ENCODE data around the gene STX4.

STX4 gene

DNA sequence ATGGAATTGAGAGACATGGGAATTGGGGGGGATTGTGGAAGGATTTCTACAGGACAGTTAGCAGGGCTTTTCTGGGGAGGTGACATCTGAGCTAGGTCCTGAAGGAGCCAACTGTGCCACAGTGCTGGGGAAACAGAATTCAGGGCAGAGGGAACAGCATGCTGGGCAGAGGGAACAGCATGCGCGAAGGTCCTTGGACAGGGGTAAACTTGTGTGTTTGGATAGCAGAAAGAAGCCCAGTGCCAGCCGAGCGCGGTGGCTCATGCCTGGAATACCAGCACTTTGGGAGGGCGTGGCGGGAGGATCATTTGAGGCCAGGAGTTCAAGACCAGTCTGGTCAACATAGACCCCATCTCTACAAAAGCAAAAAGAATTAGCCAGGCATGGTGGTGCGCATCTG lies 26.8 kb upstream of the STX4 start:
- H3K9me3 ChIP-seq (ENCODE audit: low read length): no peaks in the 10 kb centered on the region
- no peaks in the 10 kb centered on the region for H3F3A ChIP-seq (ENCODE audit: insufficient read depth, low read length)
- no peaks in the 10 kb centered on the region for H3K4me1 ChIP-seq (ENCODE audit: insufficient read depth, low read length, severe bottlenecking)
- no peak overlapping the region for H3K9ac ChIP-seq (ENCODE audit: low read length)
- no peaks in the 10 kb centered on the region for H3K36me3 ChIP-seq (ENCODE audit: insufficient read depth, low read length)
- TF ChIP-seq, protein P1, sequence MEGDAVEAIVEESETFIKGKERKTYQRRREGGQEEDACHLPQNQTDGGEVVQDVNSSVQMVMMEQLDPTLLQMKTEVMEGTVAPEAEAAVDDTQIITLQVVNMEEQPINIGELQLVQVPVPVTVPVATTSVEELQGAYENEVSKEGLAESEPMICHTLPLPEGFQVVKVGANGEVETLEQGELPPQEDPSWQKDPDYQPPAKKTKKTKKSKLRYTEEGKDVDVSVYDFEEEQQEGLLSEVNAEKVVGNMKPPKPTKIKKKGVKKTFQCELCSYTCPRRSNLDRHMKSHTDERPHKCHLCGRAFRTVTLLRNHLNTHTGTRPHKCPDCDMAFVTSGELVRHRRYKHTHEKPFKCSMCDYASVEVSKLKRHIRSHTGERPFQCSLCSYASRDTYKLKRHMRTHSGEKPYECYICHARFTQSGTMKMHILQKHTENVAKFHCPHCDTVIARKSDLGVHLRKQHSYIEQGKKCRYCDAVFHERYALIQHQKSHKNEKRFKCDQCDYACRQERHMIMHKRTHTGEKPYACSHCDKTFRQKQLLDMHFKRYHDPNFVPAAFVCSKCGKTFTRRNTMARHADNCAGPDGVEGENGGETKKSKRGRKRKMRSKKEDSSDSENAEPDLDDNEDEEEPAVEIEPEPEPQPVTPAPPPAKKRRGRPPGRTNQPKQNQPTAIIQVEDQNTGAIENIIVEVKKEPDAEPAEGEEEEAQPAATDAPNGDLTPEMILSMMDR (IDR thresholded peaks at IDR 0.05; ENCODE audit: low read length): no peak
- no peak for TF ChIP-seq EZH2 (IDR thresholded peaks at IDR 0.05; ENCODE audit: borderline replicate concordance, low read length)
- no peaks in the 10 kb centered on the region for H3K9me2 ChIP-seq (ENCODE audit: low read depth, low read length)
- no peaks in the 10 kb centered on the region for H4K20me1 ChIP-seq (ENCODE audit: insufficient read depth, low read length)
- H3K27ac ChIP-seq (ENCODE audit: low read depth, low read length, poor library complexity, severe bottlenecking): no peak overlapping the region
- H3K79me2 ChIP-seq (ENCODE audit: insufficient read depth, low read length): no peaks in the 10 kb centered on the region
- H2AFZ ChIP-seq (ENCODE audit: low read length): no peak overlapping the region
- H3K4me3 ChIP-seq (ENCODE audit: low read depth, low read length, poor library complexity, severe bottlenecking): no peak overlapping the region
- H3K4me2 ChIP-seq (ENCODE audit: low read length): no peak overlapping the region
- peaks cover 17% of the 10 kb centered on the region; the same call in 1 of the 2 replicates for H3K27me3 ChIP-seq (ENCODE audit: insufficient read depth, low read length)

DNA sequence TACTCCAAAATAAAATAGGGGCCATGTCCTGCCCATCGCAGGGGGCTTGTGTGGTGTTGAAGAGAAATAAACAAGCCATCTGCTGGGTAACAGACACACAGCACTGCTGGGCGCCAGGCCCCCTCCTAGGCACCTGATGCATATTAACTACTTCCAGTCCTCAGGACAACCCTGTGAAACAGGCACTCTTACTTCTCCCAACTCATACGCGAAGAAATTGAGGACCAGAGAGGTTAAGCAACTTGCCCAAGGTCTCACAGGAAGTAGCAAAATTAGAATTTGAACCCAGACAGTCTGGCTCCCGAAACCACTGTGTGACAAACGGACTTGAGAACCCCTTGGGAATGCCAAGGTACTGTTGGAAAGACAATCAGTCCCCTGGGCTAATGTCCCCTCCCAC lies 25.7 kb upstream of the STX4 start:
- no peaks in the 10 kb centered on the region for H3K36me3 ChIP-seq (ENCODE audit: insufficient read depth, low read length)
- H3K4me3 ChIP-seq (ENCODE audit: low read depth, low read length, poor library complexity, severe bottlenecking): no peak overlapping the region
- no peaks in the 10 kb centered on the region for H3K9me2 ChIP-seq (ENCODE audit: low read depth, low read length)
- no peak overlapping the region for H3K9ac ChIP-seq (ENCODE audit: low read length)
- no peak overlapping the region for H2AFZ ChIP-seq (ENCODE audit: low read length)
- H3F3A ChIP-seq (ENCODE audit: insufficient read depth, low read length): no peaks in the 10 kb centered on the region
- peaks cover 17% of the 10 kb centered on the region; the same call in 1 of the 2 replicates for H3K27me3 ChIP-seq (ENCODE audit: insufficient read depth, low read length)
- no peaks in the 10 kb centered on the region for H3K4me1 ChIP-seq (ENCODE audit: insufficient read depth, low read length, severe bottlenecking)
- H3K4me2 ChIP-seq (ENCODE audit: low read length): no peak overlapping the region
- H3K27ac ChIP-seq (ENCODE audit: low read depth, low read length, poor library complexity, severe bottlenecking): no peak overlapping the region
- no peak for TF ChIP-seq EZH2 (IDR thresholded peaks at IDR 0.05; ENCODE audit: borderline replicate concordance, low read length)
- TF ChIP-seq, protein P1 (IDR thresholded peaks at IDR 0.05; ENCODE audit: low read length): no peak
- no peaks in the 10 kb centered on the region for H3K9me3 ChIP-seq (ENCODE audit: low read length)
- H3K79me2 ChIP-seq (ENCODE audit: insufficient read depth, low read length): no peaks in the 10 kb centered on the region
- H4K20me1 ChIP-seq (ENCODE audit: insufficient read depth, low read length): no peaks in the 10 kb centered on the region

DNA sequence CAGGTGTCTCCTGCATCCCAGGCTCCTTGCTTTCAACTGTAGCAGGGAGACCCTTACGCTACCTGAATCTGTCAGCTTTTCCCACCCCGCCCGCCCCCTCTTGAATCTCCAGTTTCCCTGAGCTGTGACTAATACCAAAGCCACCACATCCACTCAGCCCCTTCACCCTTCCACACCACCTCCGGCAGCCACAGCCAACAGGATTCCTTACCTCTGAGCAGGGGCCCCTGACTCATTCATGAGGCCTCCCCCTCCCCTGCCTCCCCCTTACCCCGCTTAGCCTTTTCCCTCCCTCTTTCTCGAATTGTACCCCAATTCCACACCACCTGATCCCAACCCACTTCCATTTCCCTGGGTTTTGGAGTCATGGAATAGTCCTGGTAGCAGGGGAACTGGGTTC lies 25.2 kb upstream of the STX4 start:
- Histone ChIP-seq H3K4me3 (ENCODE audit: low read depth, low read length, poor library complexity, severe bottlenecking) (no peak overlapping the region), H3K79me2 (ENCODE audit: insufficient read depth, low read length) (no peaks in the 10 kb centered on the region), H3K4me1 (ENCODE audit: insufficient read depth, low read length, severe bottlenecking) (no peaks in the 10 kb centered on the region), H3K9me3 (ENCODE audit: low read length) (no peaks in the 10 kb centered on the region), H3K27ac (ENCODE audit: low read depth, low read length, poor library complexity, severe bottlenecking) (no peak overlapping the region), H3K9me2 (ENCODE audit: low read depth, low read length) (no peaks in the 10 kb centered on the region), H3K36me3 (ENCODE audit: insufficient read depth, low read length) (no peaks in the 10 kb centered on the region), H2AFZ (ENCODE audit: low read length) (no peak overlapping the region), H3K4me2 (ENCODE audit: low read length) (no peak overlapping the region), H3F3A (ENCODE audit: insufficient read depth, low read length) (no peaks in the 10 kb centered on the region), H4K20me1 (ENCODE audit: insufficient read depth, low read length) (no peaks in the 10 kb centered on the region), H3K9ac (ENCODE audit: low read length) (no peak overlapping the region), H3K27me3 (ENCODE audit: insufficient read depth, low read length) (peaks cover 17% of the 10 kb centered on the region; the same call in 1 of the 2 replicates)
- TF ChIP-seq, protein P1 (IDR thresholded peaks at IDR 0.05; ENCODE audit: low read length): no peak
- no peak for TF ChIP-seq EZH2 (IDR thresholded peaks at IDR 0.05; ENCODE audit: borderline replicate concordance, low read length)

All from OCI-LY1 (cell line).